ENCODE data around the gene TMEM209.

The TMEM209 gene

DNA sequence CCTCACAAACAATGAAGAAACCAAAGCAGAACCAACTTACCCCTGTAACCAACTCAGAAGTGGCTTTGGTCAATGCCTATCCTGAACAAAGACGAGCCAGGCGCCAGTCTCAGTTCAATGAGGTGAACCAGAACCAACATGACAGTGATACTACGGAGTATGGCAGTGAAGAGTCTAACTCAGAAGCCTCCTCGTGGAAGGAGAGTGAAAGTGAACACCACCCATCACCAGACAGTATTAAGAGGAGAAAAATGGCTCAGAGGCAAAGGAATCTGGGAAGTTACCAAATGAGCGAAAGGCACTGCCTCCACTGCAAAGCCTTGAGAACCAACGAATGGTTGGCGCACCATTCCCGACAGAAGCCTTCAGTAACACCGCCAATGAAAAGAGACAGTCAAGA is 10.8 kb upstream of the TMEM209 start:
- no peak overlapping the region for H2BK5ac ChIP-seq (ENCODE audit: low read length)
- no peak overlapping the region for H2BK15ac ChIP-seq (replicated peaks; ENCODE audit: low read depth)
- no peak overlapping the region for H2BK120ac ChIP-seq (ENCODE audit: low read depth, low read length)
- H4K8ac ChIP-seq (ENCODE audit: low read depth, low read length) = no peak overlapping the region
- H3K56ac ChIP-seq (ENCODE audit: low read length) = no peak overlapping the region
- no peak overlapping the region for H3K9ac ChIP-seq (ENCODE audit: low read length)
- no peaks in the 10 kb centered on the region for H3K27me3 ChIP-seq (ENCODE audit: insufficient read depth, low read length, poor library complexity)
- no peak overlapping the region for H2AK5ac ChIP-seq (ENCODE audit: low read length)
- H3K79me2 ChIP-seq (ENCODE audit: control insufficient read depth, insufficient read depth, low read length) = no peaks in the 10 kb centered on the region
- no peak overlapping the region for H3K4me2 ChIP-seq (ENCODE audit: low read length)
- peaks cover 2% of the 10 kb centered on the region for H3K4me1 ChIP-seq (ENCODE audit: control insufficient read depth, low read depth, low read length)
- no peak overlapping the region for H3K4ac ChIP-seq (ENCODE audit: low read depth, low read length)
- H3K4me3 ChIP-seq (ENCODE audit: low read length) = no peak overlapping the region
- H3K36me3 ChIP-seq (ENCODE audit: control insufficient read depth, insufficient read depth, low read length) = no peaks in the 10 kb centered on the region
- H3K79me1 ChIP-seq (ENCODE audit: low read length) = no peaks in the 10 kb centered on the region
- H3K23ac ChIP-seq (ENCODE audit: low read length) = no peak overlapping the region
- H3K27ac ChIP-seq (ENCODE audit: low read depth, low read length) = no peak overlapping the region
- DNase-seq = no peak
- H4K5ac ChIP-seq (ENCODE audit: low read length) = no peak overlapping the region
- WGBS (ENCODE audit: extremely low coverage, insufficient coverage, low lambda C conversion rate) = no CpG with 5 or more reads among the region's 9 CpGs
- no peak overlapping the region for H3K18ac ChIP-seq (ENCODE audit: low read length)

DNA sequence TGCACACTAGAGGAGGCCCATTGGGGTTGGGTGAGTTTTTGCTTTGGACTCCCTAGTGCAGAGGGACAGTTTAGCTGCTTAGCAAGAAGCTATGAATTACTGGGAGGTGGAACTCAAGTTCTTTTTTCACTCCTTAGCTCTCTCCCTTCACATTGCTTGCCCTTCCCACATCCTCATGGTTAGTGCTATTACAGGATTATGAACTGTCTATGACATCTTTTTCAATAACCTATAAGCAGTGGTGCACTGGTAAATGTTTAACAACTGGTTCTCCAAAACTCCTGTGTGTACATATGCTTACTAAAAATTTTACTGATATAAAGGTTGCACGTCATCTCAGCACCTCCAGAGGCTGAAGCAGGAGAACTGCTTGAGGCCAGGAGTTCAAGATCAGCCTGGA is 8.6 kb upstream of the TMEM209 start:
- no peak overlapping the region for H2BK5ac ChIP-seq (ENCODE audit: low read length)

DNA sequence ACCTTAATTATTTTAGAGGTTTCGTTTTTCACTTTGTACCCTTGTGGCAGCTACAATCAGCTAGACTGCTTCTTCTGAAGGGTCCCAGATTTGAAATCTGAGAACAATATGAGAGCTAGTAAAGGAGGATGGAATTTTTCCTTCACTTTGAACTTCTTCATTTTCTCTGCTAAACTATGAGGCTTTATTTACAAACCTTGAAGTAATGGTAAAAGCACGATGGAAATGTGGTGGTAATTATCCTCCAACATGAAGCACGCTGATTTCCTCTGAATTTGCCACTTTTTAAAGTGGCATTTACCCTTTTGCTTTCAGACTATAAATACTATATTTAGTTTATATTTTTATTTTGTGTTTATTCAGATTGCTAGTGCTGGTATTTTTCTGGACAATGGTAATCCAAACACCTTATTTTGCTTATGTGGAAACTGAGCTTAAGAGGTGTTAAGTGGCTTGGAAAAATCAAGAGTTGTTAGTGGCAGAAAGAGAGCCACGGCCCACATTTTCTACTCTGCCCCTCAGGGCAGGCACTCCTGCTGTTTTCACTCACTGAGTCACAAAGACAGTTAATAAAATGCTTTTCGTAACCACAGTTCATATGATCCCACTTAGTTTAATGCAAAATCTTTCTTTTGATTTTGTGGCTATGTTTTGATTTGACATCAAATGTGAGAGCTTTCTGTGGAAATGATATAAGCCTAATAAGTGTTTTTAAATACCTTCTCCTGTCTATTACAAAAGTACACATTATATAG is 5.2 kb upstream of the TMEM209 start:
- no peak overlapping the region for H3K18ac ChIP-seq (ENCODE audit: low read length)
- H3K4me1 ChIP-seq (ENCODE audit: control insufficient read depth, low read depth, low read length) = no peaks in the 10 kb centered on the region
- no peak overlapping the region for H2BK120ac ChIP-seq (ENCODE audit: low read depth, low read length)
- H3K4me2 ChIP-seq (ENCODE audit: low read length) = no peak overlapping the region
- no peak overlapping the region for H3K27ac ChIP-seq (ENCODE audit: low read depth, low read length)
- H3K9ac ChIP-seq (ENCODE audit: low read length) = no peak overlapping the region
- no peak overlapping the region for H4K5ac ChIP-seq (ENCODE audit: low read length)
- H3K4ac ChIP-seq (ENCODE audit: low read depth, low read length) = no peak overlapping the region
- peak; percentile 14 for DNase-seq
- H2BK5ac ChIP-seq (ENCODE audit: low read length) = no peak overlapping the region
- H2BK15ac ChIP-seq (replicated peaks; ENCODE audit: low read depth) = no peak overlapping the region
- H3K79me1 ChIP-seq (ENCODE audit: low read length) = no peaks in the 10 kb centered on the region
- no peak overlapping the region for H3K56ac ChIP-seq (ENCODE audit: low read length)
- H4K8ac ChIP-seq (ENCODE audit: low read depth, low read length) = no peak overlapping the region
- H3K27me3 ChIP-seq (ENCODE audit: insufficient read depth, low read length, poor library complexity) = no peaks in the 10 kb centered on the region
- H3K36me3 ChIP-seq (ENCODE audit: control insufficient read depth, insufficient read depth, low read length) = no peaks in the 10 kb centered on the region
- no CpG with 5 or more reads among the region's 5 CpGs for WGBS (ENCODE audit: extremely low coverage, insufficient coverage, low lambda C conversion rate)
- no peaks in the 10 kb centered on the region for H3K79me2 ChIP-seq (ENCODE audit: control insufficient read depth, insufficient read depth, low read length)
- H2AK5ac ChIP-seq (ENCODE audit: low read length) = no peak overlapping the region
- no peak overlapping the region for H3K4me3 ChIP-seq (ENCODE audit: low read length)
- H3K23ac ChIP-seq (ENCODE audit: low read length) = no peak overlapping the region

More for the DNA sequence above, 8.6 kb upstream of the TMEM209 start:
- H3K18ac ChIP-seq (ENCODE audit: low read length) = no peak overlapping the region
- no peaks in the 10 kb centered on the region for H3K79me2 ChIP-seq (ENCODE audit: control insufficient read depth, insufficient read depth, low read length)
- no peak overlapping the region for H2AK5ac ChIP-seq (ENCODE audit: low read length)
- H3K36me3 ChIP-seq (ENCODE audit: control insufficient read depth, insufficient read depth, low read length) = no peaks in the 10 kb centered on the region
- H3K4me2 ChIP-seq (ENCODE audit: low read length) = no peak overlapping the region
- H3K56ac ChIP-seq (ENCODE audit: low read length) = no peak overlapping the region
- no peaks in the 10 kb centered on the region for H3K27me3 ChIP-seq (ENCODE audit: insufficient read depth, low read length, poor library complexity)
- H4K5ac ChIP-seq (ENCODE audit: low read length) = no peak overlapping the region
- no peak overlapping the region for H2BK15ac ChIP-seq (replicated peaks; ENCODE audit: low read depth)
- H4K8ac ChIP-seq (ENCODE audit: low read depth, low read length) = no peak overlapping the region
- peaks cover 2% of the 10 kb centered on the region for H3K4me1 ChIP-seq (ENCODE audit: control insufficient read depth, low read depth, low read length)
- H3K79me1 ChIP-seq (ENCODE audit: low read length) = no peaks in the 10 kb centered on the region
- no CpG with 5 or more reads among the region's 1 CpG for WGBS (ENCODE audit: extremely low coverage, insufficient coverage, low lambda C conversion rate)
- no peak for DNase-seq
- H3K4ac ChIP-seq (ENCODE audit: low read depth, low read length) = no peak overlapping the region
- no peak overlapping the region for H3K4me3 ChIP-seq (ENCODE audit: low read length)
- no peak overlapping the region for H3K9ac ChIP-seq (ENCODE audit: low read length)
- no peak overlapping the region for H2BK120ac ChIP-seq (ENCODE audit: low read depth, low read length)
- no peak overlapping the region for H3K27ac ChIP-seq (ENCODE audit: low read depth, low read length)
- no peak overlapping the region for H3K23ac ChIP-seq (ENCODE audit: low read length)

DNA sequence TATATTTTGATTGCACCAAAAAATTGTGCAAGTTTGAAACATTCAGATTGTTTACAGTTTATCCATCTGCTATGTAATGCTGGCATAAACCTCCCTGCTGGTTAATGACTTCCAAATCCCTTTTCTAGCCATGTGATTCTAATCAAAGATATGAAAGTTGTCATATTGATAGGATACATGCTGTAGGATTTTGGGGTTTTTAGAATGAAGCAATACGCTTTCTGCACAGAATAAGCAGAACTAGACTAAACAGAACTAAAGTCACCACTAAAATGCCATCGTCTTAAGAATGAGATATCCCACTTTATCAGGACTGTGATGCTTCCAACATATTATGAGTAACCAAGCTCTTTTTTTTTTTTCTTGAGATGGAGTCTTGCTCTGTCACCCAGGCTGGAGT is 3.3 kb upstream of the TMEM209 start:
- H3K4me3 ChIP-seq (ENCODE audit: low read length) = no peak overlapping the region
- no peak overlapping the region for H2BK120ac ChIP-seq (ENCODE audit: low read depth, low read length)
- H3K4me1 ChIP-seq (ENCODE audit: control insufficient read depth, low read depth, low read length) = no peaks in the 10 kb centered on the region
- H3K9ac ChIP-seq (ENCODE audit: low read length) = no peak overlapping the region
- no peaks in the 10 kb centered on the region for H3K27me3 ChIP-seq (ENCODE audit: insufficient read depth, low read length, poor library complexity)
- no peak overlapping the region for H3K18ac ChIP-seq (ENCODE audit: low read length)
- no peak overlapping the region for H4K8ac ChIP-seq (ENCODE audit: low read depth, low read length)
- no peak overlapping the region for H2BK15ac ChIP-seq (replicated peaks; ENCODE audit: low read depth)
- H3K36me3 ChIP-seq (ENCODE audit: control insufficient read depth, insufficient read depth, low read length) = no peaks in the 10 kb centered on the region
- no CpG with 5 or more reads among the region's 2 CpGs for WGBS (ENCODE audit: extremely low coverage, insufficient coverage, low lambda C conversion rate)
- no peak overlapping the region for H3K23ac ChIP-seq (ENCODE audit: low read length)
- no peak overlapping the region for H2AK5ac ChIP-seq (ENCODE audit: low read length)
- H3K4me2 ChIP-seq (ENCODE audit: low read length) = no peak overlapping the region
- H3K4ac ChIP-seq (ENCODE audit: low read depth, low read length) = no peak overlapping the region
- H3K79me1 ChIP-seq (ENCODE audit: low read length) = no peaks in the 10 kb centered on the region
- H3K56ac ChIP-seq (ENCODE audit: low read length) = no peak overlapping the region
- no peak for DNase-seq
- peaks cover 2% of the 10 kb centered on the region for H3K79me2 ChIP-seq (ENCODE audit: control insufficient read depth, insufficient read depth, low read length)
- no peak overlapping the region for H4K5ac ChIP-seq (ENCODE audit: low read length)
- no peak overlapping the region for H2BK5ac ChIP-seq (ENCODE audit: low read length)
- no peak overlapping the region for H3K27ac ChIP-seq (ENCODE audit: low read depth, low read length)

DNA sequence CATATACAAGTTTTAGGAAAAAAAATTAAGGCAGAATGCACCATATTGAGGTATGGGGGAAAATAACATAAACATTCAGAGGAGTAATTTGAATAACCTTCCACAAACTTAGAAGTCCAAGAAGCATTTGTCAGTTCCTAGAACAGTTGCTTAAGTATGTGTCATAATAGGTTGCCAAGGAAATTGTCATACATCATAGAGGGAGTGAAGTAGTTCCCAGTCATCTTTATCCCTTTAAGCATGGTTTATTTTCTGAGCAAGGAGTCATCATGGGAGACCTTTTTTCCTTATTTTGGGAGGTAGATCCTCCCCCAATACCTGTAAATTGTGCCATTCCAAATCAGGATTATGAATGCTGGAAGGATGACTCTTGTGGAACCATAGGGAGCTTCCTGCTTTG is 2.4 kb upstream of the TMEM209 start, which contains the start of gene SSMEM1:
Gene SSMEM1 (plus strand): TSS at position 219 of the 400 bp plus-strand sequence. CDS start 51 bp downstream, at position 270.
- no peaks in the 10 kb centered on the region for H3K36me3 ChIP-seq (ENCODE audit: control insufficient read depth, insufficient read depth, low read length)
- H2BK120ac ChIP-seq (ENCODE audit: low read depth, low read length) = no peak within 1 kb of the TSS
- no peak within 1 kb of the TSS for H4K8ac ChIP-seq (ENCODE audit: low read depth, low read length)
- H3K27ac ChIP-seq (ENCODE audit: low read depth, low read length) = no peak within 1 kb of the TSS
- no peak within 1 kb of the TSS for H3K4me2 ChIP-seq (ENCODE audit: low read length)
- H2BK15ac ChIP-seq (replicated peaks; ENCODE audit: low read depth) = no peak within 1 kb of the TSS
- H3K4ac ChIP-seq (ENCODE audit: low read depth, low read length) = peak within 1 kb of the TSS; percentile 36
- no peak within 1 kb of the TSS for H3K9ac ChIP-seq (ENCODE audit: low read length)
- no peaks in the 10 kb centered on the region for H3K79me1 ChIP-seq (ENCODE audit: low read length)
- H3K18ac ChIP-seq (ENCODE audit: low read length) = no peak within 1 kb of the TSS
- DNase-seq = no peak
- H3K27me3 ChIP-seq (ENCODE audit: insufficient read depth, low read length, poor library complexity) = no peaks in the 10 kb centered on the region
- no peak within 1 kb of the TSS for H4K5ac ChIP-seq (ENCODE audit: low read length)
- H3K4me3 ChIP-seq (ENCODE audit: low read length) = no peak within 1 kb of the TSS
- H3K23ac ChIP-seq (ENCODE audit: low read length) = no peak within 1 kb of the TSS
- H2AK5ac ChIP-seq (ENCODE audit: low read length) = no peak within 1 kb of the TSS
- no peaks in the 10 kb centered on the region for H3K4me1 ChIP-seq (ENCODE audit: control insufficient read depth, low read depth, low read length)
- no peak within 1 kb of the TSS for H2BK5ac ChIP-seq (ENCODE audit: low read length)
- H3K79me2 ChIP-seq (ENCODE audit: control insufficient read depth, insufficient read depth, low read length) = peaks cover 2% of the 10 kb centered on the region
- no peak within 1 kb of the TSS for H3K56ac ChIP-seq (ENCODE audit: low read length)

DNA sequence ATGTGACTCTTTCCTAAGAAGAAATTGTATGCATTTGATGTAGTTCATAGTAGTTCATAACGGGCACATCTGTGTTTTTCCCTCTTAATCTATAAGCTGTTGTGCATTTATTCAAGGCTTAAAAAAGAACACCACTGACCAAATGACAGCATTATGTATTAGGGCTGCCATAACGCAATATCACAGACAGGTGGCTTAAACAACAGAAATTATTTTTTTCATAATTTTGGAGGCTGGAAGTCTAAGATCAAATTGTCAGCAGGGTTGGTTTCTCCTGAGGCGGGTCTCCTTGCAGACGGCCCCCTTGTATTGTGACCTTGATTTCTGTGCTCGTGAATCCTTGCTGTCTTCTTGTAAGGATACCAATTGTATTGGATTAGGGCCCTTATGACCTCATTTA is 1.8 kb upstream of the TMEM209 start:
- no peak for DNase-seq
- Histone ChIP-seq H3K79me1 (ENCODE audit: low read length) (no peaks in the 10 kb centered on the region), H3K4me1 (ENCODE audit: control insufficient read depth, low read depth, low read length) (no peaks in the 10 kb centered on the region), H3K27me3 (ENCODE audit: insufficient read depth, low read length, poor library complexity) (no peaks in the 10 kb centered on the region), H4K8ac (ENCODE audit: low read depth, low read length) (no peak overlapping the region), H4K5ac (ENCODE audit: low read length) (no peak overlapping the region), H3K36me3 (ENCODE audit: control insufficient read depth, insufficient read depth, low read length) (no peaks in the 10 kb centered on the region), H3K4ac (ENCODE audit: low read depth, low read length) (peak overlapping the region; percentile 36), H3K18ac (ENCODE audit: low read length) (no peak overlapping the region), H2BK120ac (ENCODE audit: low read depth, low read length) (no peak overlapping the region), H3K79me2 (ENCODE audit: control insufficient read depth, insufficient read depth, low read length) (peaks cover 2% of the 10 kb centered on the region), H3K27ac (ENCODE audit: low read depth, low read length) (no peak overlapping the region), H2AK5ac (ENCODE audit: low read length) (no peak overlapping the region), H3K56ac (ENCODE audit: low read length) (no peak overlapping the region), H2BK5ac (ENCODE audit: low read length) (no peak overlapping the region), H3K4me2 (ENCODE audit: low read length) (no peak overlapping the region), H3K23ac (ENCODE audit: low read length) (no peak overlapping the region), H3K4me3 (ENCODE audit: low read length) (no peak overlapping the region), H3K9ac (ENCODE audit: low read length) (no peak overlapping the region), H2BK15ac (replicated peaks; ENCODE audit: low read depth) (no peak overlapping the region)
- WGBS (ENCODE audit: extremely low coverage, insufficient coverage, low lambda C conversion rate) = no CpG with 5 or more reads among the region's 5 CpGs

Data from mesendoderm (in vitro differentiated cells).